HepG2 (cell line): ENCODE data around the gene HLF. TPM values are rescaled to one million over a fixed set of nuclear protein-coding genes. Genes with fewer than 3 reads are reported as not detected.

Source experiments
- ATF7-NPFF ChIP-seq: sonication (generic); formaldehyde crosslinking; IDR thresholded peaks from 2 replicates; pipeline ENCODE4 v1.8.1; 2023; ENCODE audit warnings: mild to moderate bottlenecking, low read depth, missing genetic modification reagents, moderate library complexity
- DNMT3B ChIP-seq: conservative IDR thresholded peaks from 2 replicates; pipeline ENCODE4 v1.6.1; 2016; ENCODE audit warnings: missing biosample characterization, control low read depth
- FOXK1 ChIP-seq: sonication (generic); formaldehyde crosslinking; IDR thresholded peaks from 2 replicates; pipeline ENCODE4 v1.4.0; 2020; ENCODE audit warnings: low read depth, missing genetic modification reagents, borderline replicate concordance
- GLI4 ChIP-seq: sonication (generic); formaldehyde crosslinking; IDR thresholded peaks from 2 replicates; pipeline ENCODE4 v1.5.1; 2020; ENCODE audit warnings: missing genetic modification reagents, mild to moderate bottlenecking, moderate library complexity, borderline replicate concordance
- GZF1 ChIP-seq: sonication (generic); formaldehyde crosslinking; IDR thresholded peaks from 2 replicates; pipeline ENCODE4 v1.5.1; 2020; ENCODE audit warnings: mild to moderate bottlenecking, missing genetic modification reagents
- KDM4B ChIP-seq: sonication (generic); formaldehyde crosslinking; IDR thresholded peaks from 2 replicates; pipeline ENCODE4 v1.4.0; 2020; ENCODE audit warnings: missing genetic modification reagents
- KLF12 ChIP-seq: sonication (generic); formaldehyde crosslinking; IDR thresholded peaks from 2 replicates; pipeline ENCODE4 v1.4.0; 2020; ENCODE audit warnings: missing genetic modification reagents, borderline replicate concordance
- PHF20 ChIP-seq: sonication (generic); formaldehyde crosslinking; IDR thresholded peaks from 2 replicates; pipeline ENCODE4 v1.5.0; 2020; ENCODE audit warnings: mild to moderate bottlenecking, missing genetic modification reagents
- PLRG1 ChIP-seq: fragments of 450-650 bp; conservative IDR thresholded peaks from 2 replicates; pipeline ENCODE4 v1.6.1; 2016
- POLR2AphosphoS5 ChIP-seq: IDR thresholded peaks from 2 replicates; pipeline ENCODE4 v1.6.1; 2012; ENCODE audit warnings: low read depth, low read length
- PRMT3 ChIP-seq: sonication (generic); formaldehyde crosslinking; IDR thresholded peaks from 2 replicates; pipeline ENCODE4 v1.8.1; 2022; ENCODE audit warnings: low read depth, mild to moderate bottlenecking, moderate library complexity, missing genetic modification reagents, borderline replicate concordance
- SMARCC2 ChIP-seq: fragments of 450-650 bp; IDR thresholded peaks from 2 replicates; pipeline ENCODE4 v1.6.1; 2017; ENCODE audit warnings: antibody characterized with exemption, mild to moderate bottlenecking
- SMARCE1 ChIP-seq: fragments of 450-650 bp; IDR thresholded peaks from 2 replicates; pipeline ENCODE4 v1.6.1; 2017; ENCODE audit warnings: borderline replicate concordance
- SOX6 ChIP-seq, 2 experiments: fragments of 450-650 bp in 1 of 2; sonication (generic) in 1 of 2; formaldehyde crosslinking in 1 of 2; IDR thresholded peaks; 2 replicates each; pipeline versions ENCODE4 v1.4.0 to v1.6.1; 2017 to 2020; ENCODE audit warnings: antibody characterized with exemption in 1 of 2, mild to moderate bottlenecking in 1 of 2, missing genetic modification reagents in 1 of 2
- SRF ChIP-seq: IDR thresholded peaks from 2 replicates; pipeline ENCODE4 v1.6.1; 2011; ENCODE audit warnings: mild to moderate bottlenecking, low read depth, low read length, moderate library complexity
- TSC22D2 ChIP-seq: sonication (generic); formaldehyde crosslinking; IDR thresholded peaks from 2 replicates; pipeline ENCODE4 v1.5.1; 2020; ENCODE audit warnings: missing genetic modification reagents, mild to moderate bottlenecking, borderline replicate concordance
- ZBTB49 ChIP-seq: sonication (generic); formaldehyde crosslinking; IDR thresholded peaks from 2 replicates; pipeline ENCODE4 v1.4.0; 2020; ENCODE audit warnings: missing genetic modification reagents, borderline replicate concordance
- ZKSCAN1 ChIP-seq: fragments of 150-350 bp; IDR thresholded peaks from 2 replicates; pipeline ENCODE4 v1.6.1; 2014; ENCODE audit warnings: low read length
- ZKSCAN8 ChIP-seq: IDR thresholded peaks from 2 replicates; pipeline ENCODE4 v1.6.1; 2016; ENCODE audit warnings: borderline replicate concordance, missing genetic modification reagents, missing compliant biosample characterization
- ZNF124 ChIP-seq: sonication (generic); formaldehyde crosslinking; IDR thresholded peaks from 2 replicates; pipeline ENCODE4 v1.4.0; 2020; ENCODE audit warnings: missing genetic modification reagents
- ZNF33B ChIP-seq: sonication (generic); formaldehyde crosslinking; IDR thresholded peaks from 2 replicates; pipeline ENCODE4 v1.5.1; 2020; ENCODE audit warnings: mild to moderate bottlenecking, missing genetic modification reagents
- ZNF564 ChIP-seq: sonication (generic); formaldehyde crosslinking; IDR thresholded peaks from 2 replicates; pipeline ENCODE4 v1.8.1; 2023; ENCODE audit warnings: mild to moderate bottlenecking, missing genetic modification reagents
- ZNF589 ChIP-seq: sonication (generic); formaldehyde crosslinking; conservative IDR thresholded peaks from 2 replicates; pipeline ENCODE4 v1.8.0; 2022; ENCODE audit warnings: mild to moderate bottlenecking, moderate library complexity, missing genetic modification reagents
- ZNF598 ChIP-seq: sonication (generic); formaldehyde crosslinking; IDR thresholded peaks from 2 replicates; pipeline ENCODE4 v1.5.1; 2020; ENCODE audit warnings: mild to moderate bottlenecking, missing genetic modification reagents, borderline replicate concordance
- ZNF713 ChIP-seq: sonication (generic); formaldehyde crosslinking; IDR thresholded peaks from 2 replicates; pipeline ENCODE4 v1.4.0; 2020; ENCODE audit warnings: mild to moderate bottlenecking, missing genetic modification reagents
- ZNF768 ChIP-seq: sonication (generic); formaldehyde crosslinking; IDR thresholded peaks from 2 replicates; pipeline ENCODE4 v1.4.0; 2020; ENCODE audit warnings: missing genetic modification reagents
- ZSCAN22 ChIP-seq: sonication (generic); formaldehyde crosslinking; IDR thresholded peaks from 2 replicates; pipeline ENCODE4 v1.4.0; 2020; ENCODE audit warnings: mild to moderate bottlenecking, missing genetic modification reagents
- ZSCAN5A ChIP-seq: sonication (generic); formaldehyde crosslinking; IDR thresholded peaks from 2 replicates; pipeline ENCODE4 v1.8.0; 2022; ENCODE audit warnings: mild to moderate bottlenecking, missing genetic modification reagents, borderline replicate concordance
- polyA plus RNA-seq, 8 experiments: library from polyadenylated mRNA; depleted of rRNA in 3 of 8; stranded (reverse) in 7 of 8; unstranded in 1 of 8; fragments of >200 nt; fragmentation: Illumina TruSeq in 4 of 8; extraction: Trizol in 4 of 8; gene quantifications; 2 replicates each; pipeline versions ENCODE4 v1.2.1 to v1.2.3, GENCODE V29; 2011 to 2016; ENCODE audit warnings: low read depth in 4 of 8, missing spikeins in 1 of 8, mixed read lengths in 1 of 8; ENCODE audit not compliant: insufficient read depth in 1 of 8
- total RNA-seq, 5 experiments: library from RNA; depleted of rRNA; stranded (reverse); fragments of >200 nt; fragmentation: Illumina TruSeq; extraction: Trizol; gene quantifications; 2 replicates each; pipeline ENCODE4 v1.2.3, GENCODE V29; 2016; ENCODE audit warnings: low read depth in 1 of 5

The HLF gene
- total and polyA plus RNA-seq, 2 of the 13 experiments (the other 11 are each of a cell fraction or from before 2014, with no cell fraction given): 202 to 346 TPM

GRCh38 chr17:55238179-55238930 lies 26.4 kb upstream of the HLF start (continued):
- TF ChIP-seq ZSCAN5A (peak; percentile 46; the same call in 1 of the 2 replicates), TSC22D2 (CRISPR knock-in tag) (no peak), ZNF589 (no peak), ZBTB49 (no peak; the same call in 1 of the 2 replicates), FOXK1 (CRISPR knock-in tag) (peak; percentile 78; the same call in 1 of the 2 replicates), ZNF124 (CRISPR knock-in tag) (no peak; the same call in 1 of the 2 replicates), ZNF598 (CRISPR knock-in tag) (peak; percentile 91), ZSCAN22 (CRISPR knock-in tag) (no peak), ZNF33B (CRISPR knock-in tag) (peak; percentile 99), POLR2AphosphoS5 (no peak; the same call in 1 of the 2 replicates), KLF12 (CRISPR knock-in tag) (peak; percentile 72), ZNF564 (peak; percentile 85), DNMT3B (CRISPR knock-in tag) (0 out of 2 replicates have a peak, but pooled peaks have one; percentile 57), GLI4 (0 out of 2 replicates have a peak, but pooled peaks have one; percentile 75), PLRG1 (no peak), SRF (no peak), GZF1 (peak; percentile 77; the same call in 1 of the 2 replicates), ZKSCAN1 (no peak), PHF20 (CRISPR knock-in tag) (no peak), KDM4B (CRISPR knock-in tag) (no peak; the same call in 1 of the 2 replicates), SMARCE1 (no peak), ATF7-NPFF (CRISPR knock-in tag) (peak; percentile 85), SMARCC2 (no peak), PRMT3 (peak; percentile 49; the same call in 1 of the 2 replicates), ZKSCAN8 (CRISPR knock-in tag) (peak; percentile 38; the same call in 1 of the 2 replicates), ZNF768 (0 out of 2 replicates have a peak, but pooled peaks have one; percentile 50), SOX6 (IDR thresholded peaks at IDR 0.05) (no peak), SOX6 (CRISPR knock-in tag; IDR thresholded peaks at IDR 0.05) (peak; percentile 62), ZNF713 (CRISPR knock-in tag) (no peak; the same call in 1 of the 2 replicates)
